GM18499 (cell line): ENCODE data around the gene TBC1D22A.

ENCODE experiments used
- ATAC-seq: cut with Tn5 transposase; IDR thresholded peaks from one replicate; pipeline ENCODE4 v1.9.1; 2021; ENCODE audit warnings: moderate number of reproducible peaks; ENCODE audit not compliant: insufficient read depth, unreplicated experiment

TBC1D22A gene

GRCh38 chr22:47075568-47075967 is 313.1 kb downstream of the TBC1D22A start:
- ATAC-seq: no peak

DNA sequence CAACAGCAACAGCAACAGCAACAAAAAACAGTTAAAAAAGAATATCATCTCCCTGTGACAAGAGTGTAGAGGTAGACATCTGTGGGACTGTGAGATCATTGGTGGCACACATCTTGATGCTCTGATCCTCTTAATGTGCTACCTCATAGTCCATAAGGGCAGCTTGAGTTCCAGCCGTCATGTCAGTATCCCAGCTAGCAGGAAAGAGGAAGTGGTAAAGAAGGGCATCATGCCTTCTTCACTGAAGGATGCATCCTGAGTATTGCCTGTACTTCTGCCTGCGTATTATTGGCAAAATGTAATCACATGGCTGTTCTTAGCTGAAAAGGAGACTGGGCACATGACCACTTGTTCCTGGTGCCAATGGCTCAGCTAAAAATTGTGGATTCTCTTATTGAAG is 314.3 kb downstream of the TBC1D22A start:
- ATAC-seq: no peak

DNA sequence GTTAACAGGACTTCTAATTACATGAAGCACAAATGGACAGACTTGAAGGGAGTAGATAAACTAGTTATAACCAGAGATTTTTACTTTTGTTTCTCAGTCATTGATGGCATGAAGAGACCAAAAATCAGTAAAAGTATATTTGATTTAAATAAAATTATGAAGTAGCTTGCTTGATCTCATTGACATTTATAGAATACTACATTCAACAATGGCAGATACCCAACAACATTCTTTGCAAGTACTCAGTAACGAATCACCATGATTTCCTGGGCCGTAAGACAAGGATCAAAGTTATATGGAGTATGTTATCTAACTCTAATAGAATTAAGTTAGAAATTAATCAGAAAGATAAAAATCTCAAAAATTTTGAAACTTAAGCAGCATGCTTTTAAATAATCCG is 317.6 kb downstream of the TBC1D22A start:
- ATAC-seq: no peak

DNA sequence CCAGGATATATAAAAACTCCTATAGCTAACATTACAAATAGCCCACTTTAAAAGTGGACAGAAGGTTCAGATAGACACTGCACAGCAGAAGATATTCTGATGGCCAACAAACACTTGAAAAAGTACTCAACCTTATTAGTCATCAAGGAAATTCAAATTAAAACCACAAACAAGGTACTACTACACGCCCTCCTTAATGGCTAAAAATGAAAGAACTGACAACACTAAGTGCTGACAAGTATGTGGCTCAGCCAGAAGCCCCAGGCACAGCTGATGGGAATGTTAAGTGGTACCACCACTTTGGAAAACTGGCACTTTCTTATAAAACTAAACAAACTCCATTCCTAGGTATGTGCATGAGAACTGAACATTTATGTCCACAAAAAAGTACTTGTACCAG is 320.1 kb downstream of the TBC1D22A start:
- ATAC-seq: no peak

GRCh38 chr22:47083379-47083986 is 321.0 kb downstream of the TBC1D22A start:
- ATAC-seq: no peak

DNA sequence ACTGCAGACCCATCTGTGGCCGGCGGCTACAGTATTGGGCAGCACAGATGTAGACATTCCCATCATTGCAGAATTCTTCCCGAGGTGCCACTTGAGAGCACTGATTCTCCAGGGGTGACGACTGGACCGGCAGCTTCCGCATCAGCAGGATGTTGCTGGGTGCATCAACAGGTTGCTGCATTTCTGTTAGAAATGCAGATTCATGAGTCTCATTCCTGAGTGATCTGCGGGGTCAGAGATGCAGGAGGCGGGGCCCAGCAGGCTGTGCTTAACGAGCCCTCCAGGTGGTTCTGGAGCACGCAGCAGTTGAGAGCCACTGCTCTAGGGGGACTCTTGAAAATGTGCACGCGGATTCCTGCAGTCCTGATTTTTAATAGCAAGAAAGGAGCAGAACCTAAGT is 321.8 kb downstream of the TBC1D22A start:
- ATAC-seq: no peak

DNA sequence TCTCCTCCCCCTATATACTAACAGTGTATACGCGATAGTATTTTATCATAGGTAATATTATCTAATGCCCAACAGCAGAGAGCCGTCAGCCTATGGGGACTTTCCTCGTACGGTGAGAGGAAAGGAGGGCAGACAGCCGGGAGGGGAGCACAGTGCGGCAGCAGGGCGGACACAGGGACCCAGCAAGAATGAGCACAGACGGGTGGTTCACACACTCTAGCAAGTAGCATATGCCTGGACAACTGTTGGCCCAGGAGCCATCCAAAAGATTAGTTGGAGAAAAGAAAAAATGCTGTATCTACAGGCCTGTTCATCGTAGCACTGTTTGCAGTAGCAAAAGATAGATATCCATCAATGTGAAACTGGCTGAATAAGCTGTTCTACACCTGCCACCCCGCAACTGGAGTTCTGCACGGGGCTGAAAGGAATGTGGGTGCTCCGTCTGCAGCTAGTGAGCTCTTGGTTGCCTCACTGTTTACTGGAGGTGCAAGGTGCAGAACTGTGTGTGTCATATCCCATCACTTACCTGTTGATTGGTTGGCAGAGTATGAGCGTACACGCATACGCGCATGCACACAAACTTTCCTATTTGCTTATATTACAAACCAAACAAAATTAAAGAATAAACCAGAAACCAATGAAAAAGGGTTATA is 324.3 kb downstream of the TBC1D22A start:
- no peak for ATAC-seq

GRCh38 chr22:47088480-47089158 is 326.2 kb downstream of the TBC1D22A start:
- ATAC-seq: no peak

DNA sequence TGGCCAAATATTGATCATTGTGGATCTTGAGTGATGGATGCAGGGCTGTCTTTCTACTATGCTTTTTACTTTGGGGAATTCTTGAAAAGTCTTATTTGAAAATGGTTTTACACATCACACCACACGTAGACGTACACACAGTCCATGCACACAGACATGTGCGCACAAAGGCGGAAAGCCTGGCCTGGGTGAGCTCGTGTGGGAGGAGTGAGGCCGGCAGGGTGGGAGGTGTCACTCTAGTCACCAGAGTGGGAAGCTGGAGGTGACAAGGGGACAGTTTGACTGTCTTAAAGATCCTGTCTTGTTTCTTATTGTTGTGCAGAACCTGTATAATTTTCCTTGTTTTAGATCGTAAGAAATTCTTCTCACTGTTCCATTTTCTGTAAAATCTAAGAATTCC is 326.9 kb downstream of the TBC1D22A start:
- no peak for ATAC-seq

GRCh38 chr22:47089796-47090460 is 327.5 kb downstream of the TBC1D22A start:
- no peak for ATAC-seq

GRCh38 chr22:47090591-47091245 is 328.3 kb downstream of the TBC1D22A start:
- no peak for ATAC-seq

DNA sequence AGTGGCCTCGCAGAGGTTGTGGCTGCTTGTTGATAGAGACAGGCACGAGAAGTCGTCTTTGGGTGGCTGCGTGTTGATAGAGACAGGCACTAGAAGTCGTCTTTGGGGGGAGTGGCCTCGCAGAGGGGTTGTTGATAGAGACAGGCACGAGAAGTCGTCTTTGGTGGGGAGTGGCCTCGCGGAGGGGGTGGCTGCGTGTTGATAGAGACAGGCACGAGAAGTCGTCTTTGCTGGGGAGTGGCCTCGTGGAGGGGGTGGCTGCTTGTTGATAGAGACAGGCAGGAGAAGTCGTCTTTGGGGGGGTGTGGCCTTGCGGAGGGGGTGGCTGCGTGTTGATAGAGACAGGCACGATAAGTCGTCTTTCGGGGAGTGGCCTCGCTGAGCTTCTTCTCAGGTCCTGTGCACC is 328.8 kb downstream of the TBC1D22A start:
- ATAC-seq: no peak

- ATAC-seq: no peak
Measured at GRCh38 chr22:47091921-47092700, 329.7 kb downstream of the TBC1D22A start.

DNA sequence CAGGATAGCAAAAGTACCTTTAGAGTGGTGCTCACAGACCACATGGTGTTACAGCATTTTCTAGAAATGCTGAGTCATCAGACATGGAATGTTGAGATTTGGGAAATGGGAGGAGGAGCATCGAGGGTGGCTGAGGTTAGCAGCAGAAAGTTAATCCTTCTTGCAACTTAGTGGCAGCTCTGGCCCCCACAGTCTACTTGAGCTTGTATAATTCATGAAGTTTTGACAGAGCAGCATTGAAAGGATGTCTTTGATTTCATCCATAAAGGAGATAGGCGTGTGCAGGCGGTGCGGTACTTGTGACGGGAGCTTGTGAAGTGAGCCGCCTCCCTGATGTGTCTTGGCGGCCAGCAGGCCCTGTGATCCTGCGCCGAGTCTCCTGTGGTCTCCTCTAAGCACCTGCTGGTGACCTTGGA is 330.5 kb downstream of the TBC1D22A start:
- ATAC-seq: no peak

DNA sequence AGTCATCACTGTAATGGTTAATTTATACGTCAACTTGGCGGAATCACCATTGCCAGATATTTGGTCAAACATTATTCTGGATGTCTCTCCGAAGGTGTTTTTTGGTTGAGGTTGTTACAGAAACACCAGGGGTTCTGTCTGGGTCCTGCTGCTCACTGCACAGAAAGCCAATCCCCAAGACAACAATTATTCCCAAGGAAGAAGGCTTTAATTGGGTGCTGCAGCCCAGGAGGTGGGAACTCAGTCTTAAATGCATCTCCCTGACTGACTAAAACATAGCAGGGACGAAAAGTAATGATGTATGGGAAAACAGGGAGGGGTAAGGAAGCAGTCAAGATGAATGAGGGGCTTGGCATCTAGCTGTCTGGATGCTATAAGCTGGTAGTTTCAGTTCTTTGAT is 331.3 kb downstream of the TBC1D22A start:
- no peak for ATAC-seq

GRCh38 chr22:47094861-47095330 is 332.4 kb downstream of the TBC1D22A start:
- ATAC-seq: no peak

DNA sequence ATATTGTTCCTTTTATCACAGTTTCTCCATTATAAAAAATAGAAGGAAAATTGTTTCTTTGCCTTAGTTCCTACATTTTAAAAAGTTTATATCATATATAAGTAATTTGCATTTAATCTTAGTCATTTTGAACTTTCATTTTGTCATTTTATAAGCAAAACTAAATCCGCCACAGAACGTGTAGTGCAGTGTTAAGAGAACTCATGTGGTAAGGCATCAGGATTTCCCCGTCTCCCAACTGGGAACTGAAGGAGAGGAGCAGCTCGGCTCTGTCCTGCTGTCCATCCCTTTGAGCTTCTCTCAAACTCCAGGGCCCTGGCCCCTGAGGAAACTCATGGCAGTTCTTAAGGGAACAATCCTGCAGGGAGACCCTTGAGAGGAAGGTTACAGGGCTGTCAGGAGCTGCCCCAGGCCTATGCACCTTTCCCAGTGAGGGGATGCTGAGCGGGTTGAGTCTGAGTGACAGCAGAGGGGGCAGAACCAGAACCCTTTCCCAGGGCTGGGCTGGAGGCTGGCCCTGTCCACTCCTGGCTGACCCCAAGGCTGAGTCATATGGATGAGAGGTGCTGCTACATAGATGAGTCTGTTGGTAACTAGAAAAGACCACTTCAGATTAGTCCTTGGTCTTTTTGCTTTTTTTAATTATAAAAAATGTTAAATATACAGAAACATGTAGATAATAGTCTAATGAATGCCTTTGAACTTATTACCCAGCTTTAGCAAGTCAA is 333.1 kb downstream of the TBC1D22A start:
- no peak for ATAC-seq

- ATAC-seq: no peak
Measured at GRCh38 chr22:47098121-47098520, 335.7 kb downstream of the TBC1D22A start.

- no peak for ATAC-seq
Measured at GRCh38 chr22:47098554-47098953, 336.1 kb downstream of the TBC1D22A start.
